KOPT-K1 (cell line): ENCODE results near the gene KIAA1217.

Experiments
- H3K27ac ChIP-seq: fragments of 200-600 bp; sonication (generic); 2 replicates; pipeline ENCODE4 v1.5.1; 2016; ENCODE audit warnings: antibody characterized with exemption, mild to moderate bottlenecking, low read depth, low read length; ENCODE audit not compliant: poor library complexity, severe bottlenecking
- H3K36me3 ChIP-seq: fragments of 200-600 bp; sonication (generic); 2 replicates; pipeline ENCODE4 v1.5.1; 2017; ENCODE audit warnings: antibody characterized with exemption, mild to moderate bottlenecking, low read length, moderate library complexity; ENCODE audit not compliant: insufficient read depth
- H3K9me3 ChIP-seq: fragments of 200-600 bp; sonication (generic); 2 replicates; pipeline ENCODE4 v1.5.1; 2017; ENCODE audit warnings: antibody characterized with exemption, low read length, mild to moderate bottlenecking; ENCODE audit not compliant: insufficient read depth, poor library complexity, severe bottlenecking

KIAA1217 gene, protein sequence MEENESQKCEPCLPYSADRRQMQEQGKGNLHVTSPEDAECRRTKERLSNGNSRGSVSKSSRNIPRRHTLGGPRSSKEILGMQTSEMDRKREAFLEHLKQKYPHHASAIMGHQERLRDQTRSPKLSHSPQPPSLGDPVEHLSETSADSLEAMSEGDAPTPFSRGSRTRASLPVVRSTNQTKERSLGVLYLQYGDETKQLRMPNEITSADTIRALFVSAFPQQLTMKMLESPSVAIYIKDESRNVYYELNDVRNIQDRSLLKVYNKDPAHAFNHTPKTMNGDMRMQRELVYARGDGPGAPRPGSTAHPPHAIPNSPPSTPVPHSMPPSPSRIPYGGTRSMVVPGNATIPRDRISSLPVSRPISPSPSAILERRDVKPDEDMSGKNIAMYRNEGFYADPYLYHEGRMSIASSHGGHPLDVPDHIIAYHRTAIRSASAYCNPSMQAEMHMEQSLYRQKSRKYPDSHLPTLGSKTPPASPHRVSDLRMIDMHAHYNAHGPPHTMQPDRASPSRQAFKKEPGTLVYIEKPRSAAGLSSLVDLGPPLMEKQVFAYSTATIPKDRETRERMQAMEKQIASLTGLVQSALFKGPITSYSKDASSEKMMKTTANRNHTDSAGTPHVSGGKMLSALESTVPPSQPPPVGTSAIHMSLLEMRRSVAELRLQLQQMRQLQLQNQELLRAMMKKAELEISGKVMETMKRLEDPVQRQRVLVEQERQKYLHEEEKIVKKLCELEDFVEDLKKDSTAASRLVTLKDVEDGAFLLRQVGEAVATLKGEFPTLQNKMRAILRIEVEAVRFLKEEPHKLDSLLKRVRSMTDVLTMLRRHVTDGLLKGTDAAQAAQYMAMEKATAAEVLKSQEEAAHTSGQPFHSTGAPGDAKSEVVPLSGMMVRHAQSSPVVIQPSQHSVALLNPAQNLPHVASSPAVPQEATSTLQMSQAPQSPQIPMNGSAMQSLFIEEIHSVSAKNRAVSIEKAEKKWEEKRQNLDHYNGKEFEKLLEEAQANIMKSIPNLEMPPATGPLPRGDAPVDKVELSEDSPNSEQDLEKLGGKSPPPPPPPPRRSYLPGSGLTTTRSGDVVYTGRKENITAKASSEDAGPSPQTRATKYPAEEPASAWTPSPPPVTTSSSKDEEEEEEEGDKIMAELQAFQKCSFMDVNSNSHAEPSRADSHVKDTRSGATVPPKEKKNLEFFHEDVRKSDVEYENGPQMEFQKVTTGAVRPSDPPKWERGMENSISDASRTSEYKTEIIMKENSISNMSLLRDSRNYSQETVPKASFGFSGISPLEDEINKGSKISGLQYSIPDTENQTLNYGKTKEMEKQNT (N-terminal part only)

DNA sequence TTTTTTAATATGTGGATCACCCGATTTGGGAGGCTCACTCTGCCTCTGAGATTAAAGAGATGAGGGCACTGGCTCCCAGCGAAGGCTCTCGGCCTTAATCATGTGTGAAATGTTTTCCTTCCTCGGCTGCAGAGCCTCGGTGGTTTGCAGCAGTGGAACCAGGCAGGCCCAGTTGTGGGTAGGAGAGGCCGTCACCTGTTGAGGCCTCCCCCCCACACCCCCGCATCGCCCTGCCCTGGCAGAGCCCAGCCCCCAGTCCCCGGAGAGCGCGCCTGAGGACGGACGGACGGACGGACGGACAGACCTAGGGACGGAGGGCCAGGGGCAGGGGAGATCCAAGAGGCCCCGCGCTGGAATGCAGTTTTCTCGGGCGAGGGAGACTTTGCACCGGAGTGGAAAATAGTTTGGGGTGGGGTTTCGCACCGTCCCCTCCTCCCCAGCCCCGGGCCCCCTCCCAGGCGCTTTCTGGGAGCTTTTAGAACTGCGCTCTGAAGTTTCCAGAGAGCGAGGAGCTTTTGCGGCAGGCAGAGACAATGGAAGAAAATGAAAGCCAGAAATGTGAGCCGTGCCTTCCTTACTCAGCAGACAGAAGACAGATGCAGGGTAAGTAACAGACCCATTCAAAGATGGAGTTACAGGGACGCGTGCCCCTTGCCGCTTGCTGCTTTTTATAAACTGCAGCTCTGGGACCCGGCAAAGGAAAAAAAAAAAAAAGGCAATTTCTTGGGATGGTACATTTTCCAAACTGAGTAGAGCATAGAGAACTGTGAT lies at the start of gene KIAA1217:
KIAA1217 (plus strand) TSS at position 478 of the 771 bp plus-strand sequence; CDS start at position 534, 56 bp downstream.
- Histone ChIP-seq H3K36me3 (no peaks in the 10 kb centered on the region), H3K27ac (no peak within 1 kb of the TSS), H3K9me3 (no peaks in the 10 kb centered on the region)

DNA sequence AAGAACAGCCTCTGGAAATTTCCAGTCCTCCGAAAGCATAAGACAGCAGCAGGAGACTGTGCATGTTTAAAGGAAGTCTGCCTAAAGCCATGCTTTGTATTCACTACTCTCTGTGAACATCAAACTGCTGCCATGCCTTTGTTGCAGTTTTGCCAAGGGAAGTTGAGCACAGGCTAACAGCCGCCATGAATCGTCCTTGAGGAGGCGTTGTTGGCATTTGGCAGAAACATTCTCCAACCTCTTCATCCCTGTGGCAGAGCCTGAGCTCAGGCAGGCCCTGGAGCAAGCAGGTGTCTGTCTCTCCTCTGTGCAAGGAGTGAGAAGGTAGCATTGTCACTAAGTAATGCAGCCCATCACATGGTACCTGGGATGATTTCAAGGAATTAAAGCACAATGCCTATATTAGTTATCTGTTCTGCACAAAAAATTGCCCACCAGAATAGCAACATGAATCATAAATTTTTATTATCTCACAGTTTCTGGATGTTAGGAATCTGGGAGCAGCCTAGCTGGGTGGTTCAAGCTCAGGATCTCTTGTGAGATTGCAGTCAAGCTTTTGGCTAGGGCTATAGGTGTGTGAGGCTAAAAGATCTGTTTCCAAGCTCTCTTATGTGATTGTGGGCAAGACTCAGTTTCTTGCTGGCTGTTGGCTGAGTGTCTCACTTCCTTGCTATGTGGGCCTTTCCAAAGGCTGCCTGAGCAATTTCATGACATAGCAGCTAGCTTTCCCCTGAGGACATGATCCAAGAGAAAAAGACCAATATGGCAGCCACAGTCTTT lies 46.5 kb upstream of the KIAA1217 start:
- H3K36me3 ChIP-seq = no peaks in the 10 kb centered on the region
- H3K27ac ChIP-seq = no peak overlapping the region

DNA sequence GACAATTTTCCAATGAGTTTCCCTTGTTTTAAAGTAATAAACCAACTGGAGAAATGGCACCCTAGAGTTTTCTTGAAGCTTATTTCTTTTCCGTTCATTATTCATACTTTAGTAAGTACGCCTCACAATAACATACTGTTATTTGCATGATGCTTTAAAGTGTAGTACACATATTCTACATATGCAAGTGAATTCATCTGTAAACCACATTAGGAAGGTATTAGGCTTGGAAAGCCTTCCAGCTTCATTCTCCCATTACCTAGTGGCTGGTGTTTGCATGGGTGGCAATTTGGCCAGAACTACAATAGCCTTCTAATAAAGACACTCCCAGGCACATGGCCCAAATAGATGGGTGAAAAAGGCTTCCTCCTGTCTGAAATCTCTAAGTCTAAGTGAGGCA lies 45.5 kb upstream of the KIAA1217 start:
- no peak overlapping the region for H3K27ac ChIP-seq

More for the DNA sequence above, 46.5 kb upstream of the KIAA1217 start:
- peaks cover 8% of the 10 kb centered on the region for H3K9me3 ChIP-seq

DNA sequence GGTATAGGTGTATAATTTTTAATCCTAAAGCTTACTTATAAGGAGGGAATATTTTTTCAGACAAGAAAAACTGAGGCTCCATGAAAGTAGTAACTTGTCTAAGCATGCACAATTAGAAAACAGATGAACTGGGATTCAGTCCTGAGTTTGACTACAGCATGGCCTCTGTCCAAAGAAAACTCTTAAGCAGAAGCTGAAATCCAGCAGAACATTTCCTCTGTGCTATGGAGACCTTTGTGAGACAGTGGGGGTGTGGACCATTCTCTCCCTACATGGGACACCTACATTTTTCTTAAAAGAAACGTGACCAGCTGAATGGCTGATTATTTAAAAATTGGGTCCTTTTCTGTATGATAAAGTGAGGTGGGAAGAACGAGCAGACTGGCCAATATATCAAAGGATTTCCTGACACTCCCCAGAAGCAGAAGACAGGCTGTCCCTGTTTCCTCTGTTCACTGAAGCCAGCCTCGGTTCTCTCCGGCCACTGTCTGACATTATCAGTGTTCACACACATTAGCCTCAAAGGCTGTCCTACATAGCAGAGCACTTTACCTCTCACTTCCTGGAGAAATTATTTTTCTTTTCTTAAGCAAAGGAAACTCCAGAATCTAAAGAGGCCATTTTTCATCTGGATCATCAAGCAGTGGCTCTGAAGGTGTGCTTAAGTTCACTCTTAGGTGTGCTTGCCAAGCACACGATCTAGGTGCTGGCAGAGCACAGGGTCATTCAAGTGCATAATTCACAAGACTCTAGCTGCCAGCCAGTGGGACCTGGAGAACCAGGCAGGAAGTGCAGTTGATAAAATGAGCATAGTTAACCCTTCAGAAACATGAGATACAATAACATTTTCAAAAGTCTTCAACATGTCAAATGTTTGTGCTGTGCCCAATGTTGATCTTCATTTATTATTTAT lies 40.4 kb upstream of the KIAA1217 start:
- H3K27ac ChIP-seq = no peak overlapping the region
- no peaks in the 10 kb centered on the region for H3K36me3 ChIP-seq
- H3K9me3 ChIP-seq = no peaks in the 10 kb centered on the region

More for the DNA sequence above, 45.5 kb upstream of the KIAA1217 start:
- H3K9me3 ChIP-seq = peaks cover under 1% of the 10 kb centered on the region
- no peaks in the 10 kb centered on the region for H3K36me3 ChIP-seq

DNA sequence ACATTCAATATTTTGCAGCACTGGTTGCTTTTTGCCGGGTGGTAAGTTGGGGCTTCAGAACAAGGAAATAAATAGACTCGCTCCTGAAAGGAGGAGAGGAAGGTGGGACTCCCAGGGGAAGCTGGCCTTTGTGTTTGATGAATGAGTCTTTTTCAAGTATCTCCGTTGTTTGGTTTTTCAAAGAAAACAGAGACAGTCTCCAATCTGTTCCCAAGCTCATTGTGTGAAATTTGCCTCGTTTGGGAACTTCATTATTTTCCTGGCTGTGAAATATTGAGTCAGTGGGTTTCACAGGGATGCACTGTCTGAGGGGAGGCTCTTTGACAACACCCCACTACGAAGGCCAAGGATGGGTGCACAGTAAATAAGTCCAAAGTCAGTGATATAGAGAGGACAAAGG lies 38.7 kb upstream of the KIAA1217 start:
- Histone ChIP-seq H3K36me3 (no peaks in the 10 kb centered on the region), H3K9me3 (no peaks in the 10 kb centered on the region), H3K27ac (no peak overlapping the region)

DNA sequence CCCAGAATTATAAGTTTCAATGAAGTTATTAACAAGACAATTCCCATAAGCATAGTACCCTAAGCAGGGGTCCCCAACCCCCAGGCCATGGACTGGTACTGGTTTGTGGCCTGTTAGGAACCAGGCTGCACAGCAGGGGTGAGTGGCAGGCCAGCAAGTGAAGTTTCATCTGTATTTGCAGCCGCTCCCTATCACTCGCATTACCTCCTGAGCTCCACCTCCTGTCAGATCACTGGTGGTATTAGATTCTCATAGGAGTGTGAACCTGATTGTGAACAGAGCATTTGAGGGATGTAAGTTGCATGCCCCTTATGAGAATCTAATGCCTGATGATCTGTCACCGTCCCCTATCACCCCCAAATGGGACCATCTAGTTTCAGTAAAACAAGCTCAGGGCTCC lies 36.0 kb upstream of the KIAA1217 start:
- Histone ChIP-seq H3K27ac (no peak overlapping the region), H3K36me3 (no peaks in the 10 kb centered on the region), H3K9me3 (no peaks in the 10 kb centered on the region)

DNA sequence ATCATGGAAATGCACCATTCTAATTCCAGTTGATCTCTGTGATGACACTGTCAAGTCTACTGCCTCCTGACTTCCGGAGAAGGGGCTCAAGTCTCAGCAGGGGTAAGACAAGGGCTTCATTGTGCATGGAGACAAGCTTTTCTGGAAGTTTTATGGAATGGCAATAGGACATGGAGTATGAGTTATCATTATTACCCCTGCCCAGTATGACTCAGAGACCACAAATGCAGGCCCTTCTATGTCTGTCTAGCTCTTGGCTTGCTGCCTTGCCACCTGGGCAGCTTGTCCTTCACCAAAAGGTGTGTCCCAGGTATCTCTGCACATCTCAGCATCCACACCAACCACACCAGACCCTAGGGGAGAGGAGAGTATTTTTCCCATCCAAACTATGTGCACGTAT lies 34.9 kb upstream of the KIAA1217 start:
- no peak overlapping the region for H3K27ac ChIP-seq

DNA sequence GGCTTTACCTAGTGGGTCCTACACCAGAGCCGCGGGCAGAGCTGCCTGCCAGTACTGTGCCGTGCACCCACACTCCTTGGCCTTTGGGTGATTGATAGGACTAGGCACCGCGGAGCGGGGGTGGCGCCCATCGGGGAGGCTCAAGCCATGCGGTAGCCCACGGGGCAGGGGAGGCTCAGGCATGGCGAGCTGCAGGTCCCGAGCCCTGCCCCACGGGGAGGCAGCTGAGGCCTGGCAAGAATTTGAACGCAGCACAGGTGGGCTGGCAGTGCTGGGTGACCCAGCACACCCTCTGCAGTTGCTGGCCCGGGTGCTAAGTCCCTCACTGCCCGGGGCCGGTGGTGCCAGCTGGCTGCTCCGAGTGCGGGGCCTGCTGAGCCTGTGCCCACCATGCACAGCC lies 32.3 kb upstream of the KIAA1217 start:
- no peaks in the 10 kb centered on the region for H3K36me3 ChIP-seq
- no peaks in the 10 kb centered on the region for H3K9me3 ChIP-seq

More for the DNA sequence above, 34.9 kb upstream of the KIAA1217 start:
- H3K9me3 ChIP-seq = no peaks in the 10 kb centered on the region
- no peaks in the 10 kb centered on the region for H3K36me3 ChIP-seq

DNA sequence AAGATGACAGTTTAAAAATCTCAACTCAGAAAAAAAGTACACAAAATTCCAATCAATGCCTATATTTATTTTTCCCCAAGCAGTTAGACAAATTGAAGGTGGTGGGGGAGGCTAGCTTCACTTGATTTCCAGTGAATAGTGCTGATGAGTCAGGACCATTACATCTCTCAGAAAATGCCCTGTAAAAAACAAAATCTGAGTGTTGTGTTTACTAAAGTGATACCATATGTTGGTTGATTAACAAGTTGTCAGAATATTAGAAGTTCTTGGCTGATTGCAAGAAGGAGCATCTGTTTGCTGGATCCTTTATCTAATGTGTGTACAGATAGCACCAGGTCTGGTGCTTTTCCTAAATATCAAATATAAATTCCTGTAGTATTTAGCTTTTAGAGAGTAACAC lies 31.3 kb upstream of the KIAA1217 start:
- Histone ChIP-seq H3K36me3 (no peaks in the 10 kb centered on the region), H3K9me3 (no peaks in the 10 kb centered on the region), H3K27ac (no peak overlapping the region)

More for the DNA sequence above, 32.3 kb upstream of the KIAA1217 start:
- H3K27ac ChIP-seq = no peak overlapping the region

DNA sequence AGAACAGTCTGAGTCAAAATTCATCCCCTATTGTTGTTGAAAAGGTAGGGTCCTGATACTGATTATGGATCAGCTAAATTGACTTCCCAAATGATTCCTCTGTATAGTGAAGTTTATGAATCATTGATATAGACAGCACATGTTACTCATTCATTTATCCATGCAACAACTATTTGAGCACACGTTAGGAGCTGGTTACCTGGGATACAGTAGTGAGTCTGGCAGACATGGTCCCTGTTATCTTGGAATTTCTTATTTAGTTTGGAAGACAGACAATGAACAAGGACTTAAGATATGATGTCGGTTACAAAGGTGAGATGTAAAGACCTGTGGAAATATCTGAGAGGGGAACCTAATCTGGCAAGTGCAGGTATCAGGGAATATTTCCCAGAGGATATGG lies 28.0 kb upstream of the KIAA1217 start:
- H3K36me3 ChIP-seq = no peaks in the 10 kb centered on the region
- no peak overlapping the region for H3K27ac ChIP-seq
- H3K9me3 ChIP-seq = no peaks in the 10 kb centered on the region

DNA sequence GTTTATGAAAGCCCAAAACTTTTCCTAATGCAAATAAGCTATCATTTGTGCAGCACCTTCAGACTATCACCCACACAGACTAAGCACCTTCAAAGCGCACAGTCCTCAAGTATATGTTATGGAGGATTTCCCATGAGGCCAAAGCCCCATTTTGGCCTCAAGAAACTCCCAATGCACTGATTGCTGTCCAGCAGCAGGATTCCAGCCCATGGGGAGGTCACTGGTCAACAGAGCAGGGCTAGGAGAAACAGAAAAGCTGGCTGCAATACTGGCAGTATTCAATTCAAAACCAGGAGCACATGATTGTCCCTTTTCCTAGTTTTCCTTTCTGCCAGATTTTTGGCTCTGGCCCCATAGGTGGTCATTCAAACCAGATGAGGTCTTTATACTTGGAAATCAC lies 24.5 kb upstream of the KIAA1217 start:
- no peaks in the 10 kb centered on the region for H3K9me3 ChIP-seq
- H3K36me3 ChIP-seq = no peaks in the 10 kb centered on the region
- H3K27ac ChIP-seq = no peak overlapping the region

DNA sequence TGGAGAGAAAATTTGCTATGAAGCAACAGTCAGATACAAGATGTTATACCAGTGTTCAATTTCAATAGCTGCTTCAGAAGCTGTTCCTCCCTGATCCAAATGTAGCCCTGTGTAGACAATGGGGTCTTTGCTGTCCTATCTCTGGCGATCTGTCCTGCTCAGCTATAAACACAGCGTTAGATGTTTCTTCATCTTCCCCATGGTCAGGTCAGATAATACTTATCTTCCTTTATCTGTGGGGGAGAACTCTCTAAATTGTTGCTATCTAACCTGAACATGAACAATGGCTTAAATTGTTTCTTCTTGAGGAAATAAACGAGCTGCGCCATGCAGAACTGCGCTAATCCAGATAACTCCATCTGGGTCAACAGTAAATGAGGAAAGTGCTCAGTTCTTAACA lies 15.6 kb upstream of the KIAA1217 start:
- H3K27ac ChIP-seq = no peak overlapping the region
- H3K9me3 ChIP-seq = no peaks in the 10 kb centered on the region
- H3K36me3 ChIP-seq = no peaks in the 10 kb centered on the region

DNA sequence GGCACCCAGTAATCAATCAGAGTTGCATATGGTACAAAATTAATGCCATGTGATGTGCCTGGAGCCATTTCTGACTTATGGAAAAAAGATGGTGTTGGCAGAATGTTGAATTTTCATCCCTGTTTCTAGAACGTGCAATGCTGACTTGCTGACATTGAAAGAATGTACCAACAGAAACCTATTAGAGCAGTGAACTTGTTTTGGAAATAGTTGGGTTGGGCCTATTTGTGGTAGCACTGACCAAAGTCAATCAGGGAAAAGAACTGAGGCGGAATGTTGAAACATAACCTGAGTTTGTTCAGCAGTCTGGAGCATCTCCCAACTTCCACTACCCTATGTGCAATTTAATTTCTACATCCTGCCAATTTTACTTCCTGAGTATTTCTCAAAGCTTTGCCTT lies 11.7 kb upstream of the KIAA1217 start:
- H3K9me3 ChIP-seq = no peaks in the 10 kb centered on the region
- H3K27ac ChIP-seq = no peak overlapping the region
- H3K36me3 ChIP-seq = no peaks in the 10 kb centered on the region
